Stimulated activated CD8-positive, alpha-beta memory T cell treated with anti-CD3 and anti-CD28 coated beads, Interleukin-7, amount 100 ng/mL, for 4 hours (primary cell): ENCODE measurements around the gene ERCC1.

ENCODE experiments used
- DNase-seq, 2 donors: peaks; one replicate each; pipeline ENCODE4 v3.0.0-alpha.2; 2020; ENCODE audit warnings: low read depth in 2 of 2

The ERCC1 gene

GRCh38 chr19:45405435-45406225 lies 18.1 kb downstream of the ERCC1 start:
- peak; percentile 73 to 76 for DNase-seq

DNA sequence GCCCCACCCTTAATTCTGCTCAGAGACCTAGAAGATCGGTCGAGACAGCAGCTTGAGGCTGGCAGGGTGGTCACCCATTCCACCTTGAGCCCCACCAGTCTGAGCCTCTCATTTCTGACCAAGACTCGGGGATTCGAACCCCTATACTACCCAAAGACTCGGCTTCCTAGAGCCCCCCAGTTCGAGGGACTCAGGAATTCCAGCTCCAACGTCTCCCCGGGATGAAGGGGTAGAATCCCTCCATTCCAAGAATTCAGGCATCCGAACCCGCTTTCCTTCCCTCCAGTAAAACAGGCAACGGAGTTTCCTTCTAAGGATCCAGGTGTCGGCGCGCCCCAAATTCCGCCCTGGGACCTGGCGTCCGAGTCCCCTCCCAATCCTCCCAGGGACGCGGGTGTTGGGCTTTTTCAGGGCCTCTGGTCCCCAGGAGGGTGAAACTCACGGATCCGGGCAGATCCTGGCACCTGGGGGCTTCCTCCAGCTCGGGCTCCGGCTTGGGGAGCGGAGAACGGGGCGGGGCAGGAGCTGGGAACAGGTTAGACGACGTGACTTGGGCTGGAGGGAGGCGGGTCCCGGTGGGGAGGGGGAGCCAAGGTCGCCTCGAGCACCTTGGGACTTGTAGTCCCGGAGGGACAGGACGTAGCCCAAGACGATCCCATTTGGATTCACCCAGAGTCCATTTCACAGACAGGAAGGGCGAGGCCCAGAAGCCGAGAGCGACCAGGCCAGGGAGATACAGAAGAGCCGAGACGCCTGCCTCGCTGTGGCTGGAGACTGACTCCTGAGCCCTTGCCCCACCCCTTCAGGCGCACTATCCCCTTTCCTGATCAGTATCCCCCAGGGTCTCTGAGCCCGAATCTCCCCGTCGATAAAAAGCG lies 18.9 kb downstream of the ERCC1 start, which contains the start of gene PPP1R13L:
Gene PPP1R13L, minus strand, starts transcription at position 513 of the 878 bp plus-strand sequence. CDS start 6,751 bp downstream, outside the sequence.
- DNase-seq: no peak

- DNase-seq: peak in 1 of 2 donors; percentile 43
These were observed 19.7 kb downstream of the ERCC1 start for GRCh38 chr19:45403781-45404556.

DNA sequence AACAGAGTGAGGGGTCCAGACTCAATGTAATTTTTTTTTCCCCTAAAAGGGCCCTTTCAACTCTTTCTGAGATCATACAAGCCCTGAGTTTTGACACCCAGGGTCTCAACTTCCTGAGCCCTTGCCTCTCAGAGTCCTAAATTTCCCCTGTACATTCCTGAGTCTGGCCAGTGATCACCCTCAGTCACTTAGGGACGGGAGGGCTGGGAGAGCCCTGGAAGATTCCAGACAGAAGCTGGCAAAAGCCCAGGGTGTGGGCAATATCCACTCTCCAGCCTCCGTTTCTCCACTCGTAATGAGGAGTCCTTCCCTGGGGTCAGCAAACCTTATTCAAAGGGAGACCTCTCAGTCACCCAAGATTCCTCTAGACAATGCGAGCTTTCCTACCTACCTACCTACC lies 20.4 kb downstream of the ERCC1 start:
- DNase-seq: no peak

- DNase-seq: no peak
These were observed 21.2 kb downstream of the ERCC1 start for GRCh38 chr19:45402298-45403061.

GRCh38 chr19:45401815-45402214 lies 21.9 kb downstream of the ERCC1 start:
- DNase-seq: no peak

- no peak for DNase-seq
These were observed 23.5 kb downstream of the ERCC1 start for GRCh38 chr19:45400192-45400591.

DNA sequence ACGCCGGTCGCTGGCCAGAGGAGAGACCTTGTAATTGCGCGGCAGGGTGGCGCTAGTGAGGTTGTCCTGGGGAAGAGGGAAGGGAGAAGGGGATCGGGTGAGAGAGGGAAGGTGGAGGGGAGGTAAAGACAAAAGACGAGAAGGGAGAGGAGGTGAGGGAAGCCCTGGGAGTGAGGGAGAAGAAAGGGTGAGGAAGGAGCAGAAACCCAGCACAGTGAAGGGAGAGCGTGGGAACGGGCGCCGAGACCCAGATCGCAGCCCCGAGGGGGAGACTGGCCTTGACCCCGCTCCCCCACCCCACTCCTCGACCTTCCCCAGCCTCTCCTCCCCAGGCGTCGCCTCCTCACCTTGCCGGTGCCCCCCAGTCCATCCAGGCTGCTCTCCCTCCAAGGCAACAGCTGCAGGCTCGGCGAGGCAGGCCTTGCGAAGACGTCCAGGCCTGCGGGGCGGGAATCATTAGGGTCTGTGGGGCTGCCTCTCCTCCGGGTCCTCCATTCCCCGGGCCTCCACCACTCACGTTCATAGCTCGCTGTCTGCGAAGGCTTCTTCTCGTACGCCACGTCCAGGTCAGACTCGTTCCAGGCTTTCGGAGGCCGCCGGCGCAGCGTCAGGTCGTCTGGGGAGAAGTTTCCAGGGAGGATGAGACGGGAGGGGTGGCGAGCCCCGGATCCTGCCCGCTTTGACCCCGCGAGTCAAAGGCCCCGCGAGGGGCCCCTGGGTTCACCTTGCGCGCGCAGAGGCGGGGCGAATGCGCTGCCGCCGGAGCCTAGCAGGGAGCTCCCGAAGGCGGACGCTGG lies 27.7 kb downstream of the ERCC1 start:
- no peak for DNase-seq

DNA sequence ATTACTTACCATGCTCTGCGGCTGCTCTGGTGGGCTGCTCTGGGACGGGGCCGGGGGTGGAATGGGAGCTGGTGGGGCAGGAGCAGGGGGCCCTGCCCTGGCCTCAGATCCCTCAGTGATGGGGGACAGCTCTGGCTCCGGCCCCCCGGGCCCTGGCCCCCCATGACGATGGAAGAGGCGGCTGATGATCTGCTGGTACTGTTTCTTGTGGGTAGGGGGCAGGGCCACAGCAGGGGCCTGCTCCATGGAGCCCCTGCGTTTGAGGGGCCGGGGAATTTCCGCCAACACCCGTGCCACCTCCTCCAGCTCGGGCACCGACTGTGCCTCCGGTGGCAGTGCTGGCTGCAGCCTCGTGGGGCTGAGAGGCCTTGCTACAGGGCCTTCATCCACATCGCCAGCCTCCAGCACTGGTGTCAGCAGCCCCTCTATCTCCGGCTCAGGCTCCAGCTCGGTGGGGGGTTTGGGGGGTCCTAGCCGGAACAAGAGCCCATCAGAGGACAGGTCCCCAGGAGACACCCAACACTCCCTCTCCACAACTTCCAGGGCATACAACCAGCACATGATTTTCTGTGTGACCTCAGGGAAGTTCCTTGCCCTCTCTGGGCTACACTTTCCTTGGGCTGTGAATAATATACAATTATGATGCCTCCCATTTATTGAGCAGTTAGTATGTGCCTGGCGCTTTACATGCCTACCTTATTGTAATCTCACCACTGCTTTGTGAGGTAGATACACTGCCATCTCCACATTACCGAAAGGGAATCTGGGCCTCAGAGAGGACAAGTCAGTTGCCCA lies 31.6 kb downstream of the ERCC1 start:
- no peak for DNase-seq

- no peak for DNase-seq
These were observed 32.4 kb downstream of the ERCC1 start for GRCh38 chr19:45391346-45391745.

- no peak for DNase-seq
These were observed 38.1 kb downstream of the ERCC1 start for GRCh38 chr19:45385392-45386221.

- no peak for DNase-seq
These were observed 41.3 kb downstream of the ERCC1 start for GRCh38 chr19:45382426-45382825.

DNA sequence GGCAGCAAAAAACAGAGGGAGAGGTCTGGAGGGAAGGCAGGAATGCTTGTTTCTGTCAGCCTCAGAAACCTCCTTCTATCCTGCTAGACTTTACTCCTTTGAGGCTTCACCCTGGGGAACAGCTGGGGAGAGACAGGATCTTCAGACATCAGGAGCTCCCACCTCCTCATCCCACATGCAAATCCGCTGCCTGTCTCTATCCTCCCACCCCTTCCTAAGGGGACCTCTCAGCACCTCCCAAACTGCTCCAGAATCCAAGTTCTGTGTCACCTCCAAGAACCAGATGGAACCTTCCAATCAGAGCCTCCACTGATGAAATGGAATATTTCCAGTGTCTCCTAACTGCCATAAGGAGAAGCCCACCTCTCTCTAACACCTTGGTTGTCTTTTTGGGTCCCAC lies 43.6 kb downstream of the ERCC1 start:
- no peak for DNase-seq

GRCh38 chr19:45376045-45376724 lies 47.5 kb downstream of the ERCC1 start:
- no peak for DNase-seq

DNA sequence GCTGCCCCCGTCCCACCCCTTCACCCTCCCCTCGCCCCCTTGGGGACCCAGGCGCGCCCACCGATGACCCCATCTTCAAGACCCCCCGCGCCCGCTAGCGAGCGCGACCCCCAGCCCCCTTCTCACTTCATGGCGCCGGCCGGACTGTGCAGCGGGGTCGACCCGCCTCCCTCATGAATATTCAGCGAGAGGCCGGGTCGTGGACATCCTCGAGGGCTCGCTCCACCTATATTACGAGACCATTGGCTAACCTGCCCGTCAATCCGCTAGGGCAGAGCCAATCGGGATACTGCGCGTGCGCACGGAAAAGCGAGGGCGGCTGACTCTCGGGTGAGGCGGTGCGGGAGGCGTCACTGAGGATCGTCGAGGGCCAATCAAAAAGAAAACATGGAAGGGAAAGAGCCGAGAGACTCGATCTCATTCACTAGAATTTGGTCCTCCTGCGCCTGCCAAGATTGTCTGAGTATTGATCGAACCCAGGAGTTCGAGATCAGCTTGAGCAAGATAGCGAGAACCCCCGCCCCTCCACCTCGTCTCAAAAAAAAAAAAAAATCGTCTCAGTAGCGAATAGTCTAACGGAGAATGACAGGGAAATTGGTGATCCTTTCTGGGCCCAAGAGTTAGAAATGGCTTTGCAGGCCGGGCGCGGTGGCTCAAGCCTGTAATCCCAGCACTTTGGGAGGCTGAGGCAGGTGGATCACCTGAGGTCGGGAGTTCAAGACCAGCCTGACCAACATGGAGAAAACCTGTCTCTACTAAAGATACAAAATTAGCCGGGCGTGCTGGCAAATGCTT lies 53.1 kb downstream of the ERCC1 start, which contains the start of gene ERCC2:
Gene ERCC2, minus strand, starts transcription at position 164 of the 795 bp plus-strand sequence. Its CDS starts 33 bp downstream, at position 131.
- peak; percentile 98 to 100 for DNase-seq

- DNase-seq: no peak
These were observed 54.9 kb downstream of the ERCC1 start for GRCh38 chr19:45368737-45369340.

DNA sequence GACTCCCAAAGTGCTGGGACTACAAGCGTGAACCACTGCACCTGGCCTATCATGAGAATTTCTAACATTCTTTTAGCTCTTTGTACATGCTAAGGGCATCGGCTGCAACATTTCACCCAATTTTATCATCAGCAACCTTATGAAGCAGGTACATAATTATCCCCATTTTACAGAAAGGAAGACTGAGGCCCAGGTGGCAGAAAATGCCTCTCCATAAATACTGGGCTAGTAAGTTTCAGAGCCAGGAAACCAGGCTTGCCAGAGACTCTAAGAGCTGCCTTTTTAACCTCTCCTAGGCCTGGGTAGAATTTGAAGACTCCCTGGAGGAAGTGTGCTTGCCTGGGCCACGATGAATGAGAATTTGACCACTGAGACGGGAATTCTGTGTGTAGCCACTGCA lies 55.6 kb downstream of the ERCC1 start:
- no peak for DNase-seq
